Stimulated activated CD8-positive, alpha-beta memory T cell treated with anti-CD3 and anti-CD28 coated beads, Interleukin-15, amount 100 ng/mL, for 24 hours (primary cell): ENCODE measurements around the gene TC2N.
"Not testable (repeated sequence)": the region's sequence is repeated elsewhere in the genome, so short reads cannot be mapped to it uniquely, and the experiment has no call there.

ENCODE experiments used
- DNase-seq: peaks from one replicate; pipeline ENCODE4 v3.0.0-alpha.2; 2020; ENCODE audit warnings: low read depth

TC2N gene

GRCh38 chr14:91867316-91867988 is at the start of gene TC2N:
Gene TC2N, minus strand, starts transcription at chr14:91867536. Its CDS starts 53,767 bp downstream, at chr14:91813769.
- no peak for DNase-seq

- no peak for DNase-seq
These were observed 44.7 kb upstream of the TC2N start for GRCh38 chr14:91912035-91912434.

GRCh38 chr14:91911474-91912032 is 44.2 kb upstream of the TC2N start:
- no peak for DNase-seq

- DNase-seq, result no peak
These were observed 42.9 kb upstream of the TC2N start for GRCh38 chr14:91910196-91910595.

- DNase-seq, result no peak
These were observed 39.0 kb upstream of the TC2N start for GRCh38 chr14:91906374-91906773.

GRCh38 chr14:91904956-91905645 is 37.8 kb upstream of the TC2N start:
- DNase-seq, result no peak

- DNase-seq, result no peak
These were observed 37.1 kb upstream of the TC2N start for GRCh38 chr14:91904483-91904882.

GRCh38 chr14:91903070-91903469 is 35.7 kb upstream of the TC2N start:
- DNase-seq, result no peak

- DNase-seq, result no peak
These were observed 35.0 kb upstream of the TC2N start for GRCh38 chr14:91902336-91902735.

GRCh38 chr14:91901449-91902226 is 34.3 kb upstream of the TC2N start:
- DNase-seq, result no peak

- DNase-seq, result no peak
These were observed 32.5 kb upstream of the TC2N start for GRCh38 chr14:91899806-91900205.

GRCh38 chr14:91899213-91899612 is 31.9 kb upstream of the TC2N start:
- DNase-seq, result no peak

- DNase-seq, result no peak
These were observed 31.0 kb upstream of the TC2N start for GRCh38 chr14:91898372-91898771.

GRCh38 chr14:91897716-91898115 is 30.4 kb upstream of the TC2N start:
- not testable (repeated sequence) for DNase-seq

- no peak for DNase-seq
These were observed 29.9 kb upstream of the TC2N start for GRCh38 chr14:91897106-91897701.

GRCh38 chr14:91896419-91896818 is 29.1 kb upstream of the TC2N start:
- DNase-seq, result no peak

- DNase-seq, result no peak
These were observed 26.3 kb upstream of the TC2N start for GRCh38 chr14:91893669-91894068.

- no peak for DNase-seq
These were observed 25.7 kb upstream of the TC2N start for GRCh38 chr14:91893007-91893406.

- DNase-seq, result no peak
These were observed 24.4 kb upstream of the TC2N start for GRCh38 chr14:91891721-91892220.

- no peak for DNase-seq
These were observed 23.8 kb upstream of the TC2N start for GRCh38 chr14:91891101-91891500.

GRCh38 chr14:91890291-91890749 is 23.0 kb upstream of the TC2N start:
- no peak for DNase-seq
